ENCODE data around the gene CFAP410.

Gene CFAP410

GRCh38 chr21:44338971-44339910 lies at the start of gene CFAP410:
TSS of gene CFAP410 (minus strand) at chr21:44339390. CDS start at chr21:44339194, 196 bp downstream.
- peak; percentile 97 for ATAC-seq
- peak; percentile 95 for DNase-seq

- DNase-seq (no peak), ATAC-seq (no peak)
Measured at GRCh38 chr21:44384968-44385367, 45.8 kb upstream of the CFAP410 start.

GRCh38 chr21:44383216-44383615 lies 44.0 kb upstream of the CFAP410 start:
- no peak for ATAC-seq
- no peak for DNase-seq

- no peak for DNase-seq
- ATAC-seq: no peak
Measured at GRCh38 chr21:44382536-44382935, 43.3 kb upstream of the CFAP410 start.

- no peak for ATAC-seq
- DNase-seq: no peak
Measured at GRCh38 chr21:44381874-44382273, 42.7 kb upstream of the CFAP410 start.

- DNase-seq (no peak), ATAC-seq (no peak)
Measured at GRCh38 chr21:44380876-44381275, 41.7 kb upstream of the CFAP410 start.

GRCh38 chr21:44379991-44380865 lies 41.0 kb upstream of the CFAP410 start:
- no peak for ATAC-seq
- DNase-seq: no peak

GRCh38 chr21:44379515-44379848 lies 40.3 kb upstream of the CFAP410 start:
- DNase-seq (no peak), ATAC-seq (no peak)

- DNase-seq: no peak
- ATAC-seq: no peak
Measured at GRCh38 chr21:44378646-44379514, 39.7 kb upstream of the CFAP410 start.

GRCh38 chr21:44377922-44378645 lies 38.9 kb upstream of the CFAP410 start:
- ATAC-seq: no peak
- DNase-seq: no peak

GRCh38 chr21:44377201-44377921 lies 38.2 kb upstream of the CFAP410 start:
- ATAC-seq (no peak), DNase-seq (no peak)

GRCh38 chr21:44376606-44377005 lies 37.4 kb upstream of the CFAP410 start:
- ATAC-seq: no peak
- DNase-seq: no peak

GRCh38 chr21:44375761-44376241 lies 36.6 kb upstream of the CFAP410 start:
- DNase-seq: no peak

GRCh38 chr21:44375281-44375651 lies 36.1 kb upstream of the CFAP410 start:
- ATAC-seq (no peak), DNase-seq (no peak)

More at GRCh38 chr21:44375761-44376241, 36.6 kb upstream of the CFAP410 start:
- ATAC-seq: no peak

GRCh38 chr21:44374601-44375280 lies 35.6 kb upstream of the CFAP410 start:
- no peak for ATAC-seq

GRCh38 chr21:44372616-44373015 lies 33.4 kb upstream of the CFAP410 start:
- ATAC-seq: no peak
- no peak for DNase-seq

More at GRCh38 chr21:44374601-44375280, 35.6 kb upstream of the CFAP410 start:
- DNase-seq: no peak

- ATAC-seq: no peak
- DNase-seq: no peak
Measured at GRCh38 chr21:44371596-44371995, 32.4 kb upstream of the CFAP410 start.

GRCh38 chr21:44370786-44371410 lies 31.7 kb upstream of the CFAP410 start:
- ATAC-seq (no peak), DNase-seq (no peak)

- DNase-seq: no peak
- no peak for ATAC-seq
Measured at GRCh38 chr21:44370027-44370735, 31.0 kb upstream of the CFAP410 start.

Data from stimulated activated naive CD8-positive, alpha-beta T cell treated with anti-CD3 and anti-CD28 coated beads, Interleukin-15, Interleukin-2, amounts not matched to agents 100 U/mL and 50 U/mL, for 24 hours (primary cell).